Dedifferentiated amniotic fluid mesenchymal stem cell (primary cell): Measurements from ENCODE around the gene TUBB6.

Experiments
- DNase-seq: peaks from one replicate; pipeline ENCODE4 v3.0.0-alpha.2; 2016; ENCODE audit errors: extremely low spot score

TUBB6 gene

DNA sequence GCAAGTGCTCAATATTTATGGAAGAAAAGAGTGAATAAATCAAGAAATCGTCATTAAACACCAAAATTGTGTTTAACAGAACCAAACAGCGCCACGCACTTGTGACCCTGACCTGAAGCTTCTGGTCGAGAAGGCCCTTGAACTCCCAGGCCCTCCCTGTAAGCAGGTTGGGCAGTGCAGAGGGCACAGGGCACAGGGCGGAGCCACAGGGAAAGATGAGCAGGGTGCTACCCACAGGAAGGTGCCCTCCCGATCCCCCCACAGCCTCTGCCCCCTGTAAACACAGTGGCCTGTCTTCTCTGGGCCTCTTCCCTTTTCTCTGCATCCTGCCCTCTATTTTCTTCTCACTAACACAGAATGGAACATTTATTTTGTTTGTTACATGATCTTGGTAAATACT is 16.9 kb upstream of the TUBB6 start:
- DNase-seq: no peak

DNA sequence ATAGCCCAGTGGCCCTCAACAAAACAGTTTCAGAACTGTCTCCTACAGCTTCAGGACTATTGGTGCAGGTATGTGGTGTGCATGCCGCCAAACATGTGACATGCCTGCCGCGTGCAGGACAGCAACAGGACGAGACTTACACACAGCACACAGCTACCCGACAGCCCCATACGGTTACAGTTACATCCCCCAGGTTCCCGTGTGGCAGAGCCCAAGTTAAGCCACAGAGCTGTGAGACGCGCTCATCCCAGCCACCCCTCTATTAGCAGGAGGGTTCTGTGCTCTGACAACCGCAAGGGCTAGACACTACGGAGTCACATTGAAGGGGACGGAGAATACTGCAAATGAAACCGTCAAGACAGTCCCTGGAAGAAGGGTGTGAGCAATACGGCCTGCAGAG is 16.4 kb upstream of the TUBB6 start:
- DNase-seq: no peak

DNA sequence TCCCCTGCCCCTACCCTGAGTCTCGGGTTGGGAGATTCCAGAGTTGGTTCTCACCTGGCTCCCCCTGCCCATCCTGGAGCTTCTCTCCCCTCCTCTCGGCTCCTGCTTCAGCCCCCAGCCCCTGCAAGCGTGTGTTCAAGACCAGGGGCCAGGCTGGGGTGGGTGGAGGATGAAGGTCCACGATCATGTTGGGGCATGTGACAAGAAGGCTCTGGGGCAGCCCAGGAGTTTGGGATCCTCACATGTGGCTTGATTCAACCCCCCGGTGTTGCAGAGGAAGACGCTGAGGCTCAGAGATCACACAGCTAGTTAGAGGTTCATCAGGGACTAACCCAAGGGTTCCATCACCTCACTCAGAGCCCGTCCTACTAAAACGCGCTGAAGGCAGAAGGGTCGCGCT is 14.2 kb upstream of the TUBB6 start:
- DNase-seq: no peak

DNA sequence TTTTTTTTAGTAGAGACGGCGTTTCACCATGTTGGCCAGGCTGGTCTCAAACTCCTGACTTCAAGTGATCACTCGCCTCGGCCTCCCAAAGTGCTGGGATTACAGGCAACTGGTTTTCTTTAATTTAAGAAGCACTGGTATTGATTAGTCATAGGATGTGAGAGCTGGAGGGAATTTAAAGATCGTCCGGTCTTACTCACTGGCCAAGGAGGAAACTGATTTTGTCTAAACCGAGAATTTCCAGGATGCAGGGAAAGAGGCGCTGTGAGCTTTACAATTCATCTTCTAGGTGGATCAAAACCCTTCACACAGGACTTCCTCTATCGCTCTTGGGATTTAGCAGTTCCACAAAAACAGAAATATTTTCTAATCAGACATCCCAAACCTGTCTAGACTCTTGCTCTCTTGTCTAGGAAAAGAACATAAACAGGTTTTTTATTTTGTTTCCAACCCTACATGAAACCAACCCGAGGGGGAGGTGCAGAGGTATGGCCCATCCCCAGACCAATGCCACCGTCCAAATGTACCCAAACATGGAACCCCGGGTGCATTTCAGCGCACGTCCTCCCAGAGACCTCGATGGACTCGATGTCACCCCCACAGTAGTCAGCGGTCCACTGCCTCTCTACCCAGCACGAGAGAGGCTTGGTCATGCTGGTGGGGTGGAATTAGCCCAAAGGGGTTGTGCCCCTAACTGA is 12.5 kb upstream of the TUBB6 start:
- DNase-seq: no peak

DNA sequence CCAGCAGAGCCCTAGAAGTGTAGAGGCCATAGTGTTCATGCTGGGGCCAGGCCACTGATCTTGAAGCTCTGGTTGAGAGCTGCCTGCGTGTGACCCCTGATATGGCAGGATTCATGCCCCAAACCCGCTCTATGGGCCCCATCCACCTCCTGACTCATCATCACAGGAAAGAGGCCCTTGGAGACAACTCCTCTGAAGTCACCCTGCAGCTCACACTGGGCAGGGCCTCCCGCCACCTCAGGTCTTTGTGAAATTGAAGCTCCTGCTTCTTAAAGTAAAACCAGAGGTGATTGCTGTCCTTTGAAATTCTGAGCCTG is 12.0 kb upstream of the TUBB6 start:
- DNase-seq: no peak

DNA sequence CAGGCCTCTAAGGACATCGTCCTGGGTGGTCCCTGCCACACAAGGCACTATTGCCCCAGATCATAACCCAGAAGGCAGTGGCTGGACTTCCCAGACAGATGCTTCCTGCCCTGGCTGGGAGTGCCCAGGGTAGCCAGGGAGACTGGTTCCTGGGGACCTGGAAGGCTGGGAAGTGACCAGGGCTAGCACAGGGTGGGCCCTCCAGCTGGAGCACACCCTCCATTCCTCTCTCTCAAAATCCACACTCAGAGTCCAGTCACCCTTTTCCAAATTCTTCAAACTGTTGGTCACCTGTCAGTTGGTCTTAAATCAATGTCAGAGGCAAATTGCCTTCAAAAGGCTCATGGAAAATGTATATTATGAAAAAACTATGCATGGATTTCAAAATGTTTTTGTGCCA is 11.6 kb upstream of the TUBB6 start:
- no peak for DNase-seq

DNA sequence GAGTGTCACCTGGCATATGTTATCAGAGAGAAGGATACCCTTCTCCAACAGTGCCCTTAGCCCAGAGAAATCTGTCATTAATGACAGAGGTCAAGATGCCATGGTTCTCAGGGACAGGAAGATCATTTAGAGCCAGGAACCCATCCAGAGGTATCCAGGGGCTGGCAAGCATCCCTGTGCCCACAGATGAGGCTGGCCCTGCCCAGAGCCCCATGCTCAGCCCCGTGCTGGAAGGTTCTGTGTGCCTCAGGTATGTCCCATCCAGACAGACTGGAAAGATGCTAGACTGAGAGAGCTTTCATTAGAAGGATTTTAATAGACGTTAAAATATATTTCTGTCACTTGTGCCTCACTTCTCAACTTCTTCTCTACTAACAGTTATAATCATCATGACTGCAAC is 8.2 kb upstream of the TUBB6 start:
- DNase-seq: no peak

DNA sequence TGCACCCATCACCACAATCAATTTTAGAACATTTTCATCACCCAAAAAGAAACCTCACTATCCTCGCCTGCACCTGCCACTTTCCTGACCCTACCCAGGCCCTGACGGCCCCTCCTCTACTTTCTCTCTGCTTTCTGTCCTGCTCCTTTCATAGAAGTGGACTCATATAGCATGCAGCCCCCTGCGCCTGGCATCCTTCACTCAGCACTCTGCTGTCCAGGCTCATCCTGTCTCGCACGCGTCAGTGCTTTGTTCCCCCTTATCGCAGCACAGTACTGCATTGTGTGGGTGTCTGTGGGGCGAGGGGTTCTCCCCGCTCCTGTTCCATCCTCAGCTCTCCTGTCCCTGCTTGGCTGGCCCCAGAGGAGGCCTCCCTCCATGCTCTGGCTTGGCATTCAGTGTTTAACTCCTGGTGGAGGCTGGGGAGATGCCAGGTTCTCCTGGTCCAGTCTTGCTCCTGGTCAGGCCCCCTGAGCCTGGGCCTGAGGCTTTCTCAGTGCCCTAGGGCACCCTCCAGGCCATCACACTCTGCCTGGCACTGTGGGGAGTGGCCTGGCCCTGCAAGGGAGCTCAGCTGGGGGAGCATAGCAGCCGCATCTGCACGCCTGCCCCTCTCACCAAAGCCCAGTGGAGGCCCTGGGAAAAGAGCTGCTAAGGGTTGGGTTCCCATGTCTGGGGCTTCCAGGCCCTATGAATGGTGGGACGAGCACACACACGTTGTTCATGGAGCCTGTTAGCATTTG is 6.6 kb upstream of the TUBB6 start:
- DNase-seq: no peak

DNA sequence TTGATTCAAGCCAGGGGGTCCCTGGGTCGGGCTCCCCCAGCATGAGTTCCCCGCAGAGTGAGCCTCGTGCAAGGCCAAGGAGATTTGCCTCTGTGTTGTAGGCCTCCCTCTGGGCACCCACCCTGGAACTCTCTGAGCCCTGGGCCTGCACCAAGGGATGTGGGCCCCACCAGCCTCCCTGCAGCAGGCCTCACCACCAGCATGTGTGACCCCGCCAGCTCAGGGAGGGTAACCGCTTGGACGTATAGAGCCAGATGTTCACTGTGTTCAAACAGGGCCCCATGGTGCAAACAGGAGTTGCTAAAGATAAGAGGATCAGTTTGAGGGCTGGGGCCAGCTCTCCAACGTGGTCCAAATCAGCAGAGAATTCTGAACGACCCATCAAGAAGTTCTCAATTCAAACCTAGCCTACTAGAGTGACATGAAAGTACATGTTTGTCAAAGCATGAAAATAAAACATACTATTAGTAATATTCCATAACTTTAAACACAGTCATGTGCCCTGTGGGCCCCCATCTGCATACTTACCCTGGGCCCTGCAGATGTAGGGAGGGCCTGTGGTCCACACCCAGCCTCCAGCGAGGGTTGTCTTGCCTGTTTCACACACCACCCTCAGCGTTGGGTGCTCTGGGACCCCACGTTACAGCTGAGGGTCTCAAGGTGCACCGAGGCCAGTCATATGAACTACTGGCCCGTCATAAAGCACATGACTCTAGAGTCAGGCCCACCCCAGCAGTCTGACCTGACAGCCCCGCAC is 5.5 kb upstream of the TUBB6 start:
- DNase-seq: no peak

DNA sequence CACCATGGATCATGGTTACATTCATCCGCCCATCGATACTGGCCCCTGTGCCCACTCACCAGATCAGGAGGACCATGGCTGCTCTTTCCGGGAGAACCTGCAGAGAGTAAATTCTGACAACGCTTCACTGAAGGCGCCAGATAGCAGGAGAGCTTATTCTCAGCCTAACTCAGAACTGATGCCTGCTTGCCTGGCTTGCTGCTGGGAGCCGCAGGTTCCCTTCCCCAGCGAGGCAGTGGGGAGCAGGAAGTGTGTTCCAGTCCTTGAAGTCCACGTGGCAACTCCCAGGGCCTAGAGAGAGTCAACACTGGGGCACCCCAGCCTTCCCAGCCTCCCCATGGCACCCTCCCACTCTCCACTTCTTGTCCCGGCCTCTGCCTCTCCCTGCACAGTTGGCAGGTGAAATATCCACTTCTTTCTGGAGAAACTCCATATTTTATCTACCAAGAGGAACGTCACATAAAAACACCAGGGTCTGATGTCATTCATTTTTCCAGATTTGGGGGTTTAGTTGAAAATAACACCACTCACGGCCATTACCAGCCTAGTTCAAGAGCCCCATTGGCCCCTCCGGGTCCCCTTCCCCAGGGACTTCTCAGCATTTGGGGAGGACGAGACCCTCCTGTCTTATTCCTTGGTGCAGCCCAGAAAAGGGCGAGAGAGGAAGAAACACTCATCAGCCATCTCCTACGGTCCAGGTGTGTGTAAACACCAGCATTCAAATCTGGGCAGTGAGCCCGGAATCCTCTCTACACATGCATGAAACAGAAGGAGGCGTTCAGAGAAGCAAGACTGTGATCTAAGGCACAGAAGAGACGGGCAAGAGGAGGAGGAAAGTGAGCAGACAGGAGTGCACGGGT is 3.5 kb upstream of the TUBB6 start:
- DNase-seq: no peak

DNA sequence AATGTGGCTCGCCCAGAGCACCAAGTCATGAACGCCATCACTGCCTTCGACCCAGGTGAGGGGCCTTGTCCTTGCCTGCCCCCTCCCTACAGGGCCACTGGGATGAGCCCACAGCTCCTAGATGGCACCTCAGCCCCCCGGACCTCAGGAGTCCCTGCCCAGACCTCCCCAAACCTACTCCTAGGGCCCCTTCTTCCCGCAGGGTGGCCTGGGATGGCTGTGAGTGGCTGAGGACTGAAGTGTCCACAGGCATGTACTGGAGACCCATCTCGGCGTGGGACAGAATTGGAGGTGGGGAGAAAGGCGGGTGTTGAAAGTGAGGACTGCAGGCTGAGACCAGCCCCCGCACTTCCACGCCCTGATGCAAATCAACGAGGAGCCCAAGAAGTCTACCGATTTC is 2.8 kb upstream of the TUBB6 start:
- no peak for DNase-seq

DNA sequence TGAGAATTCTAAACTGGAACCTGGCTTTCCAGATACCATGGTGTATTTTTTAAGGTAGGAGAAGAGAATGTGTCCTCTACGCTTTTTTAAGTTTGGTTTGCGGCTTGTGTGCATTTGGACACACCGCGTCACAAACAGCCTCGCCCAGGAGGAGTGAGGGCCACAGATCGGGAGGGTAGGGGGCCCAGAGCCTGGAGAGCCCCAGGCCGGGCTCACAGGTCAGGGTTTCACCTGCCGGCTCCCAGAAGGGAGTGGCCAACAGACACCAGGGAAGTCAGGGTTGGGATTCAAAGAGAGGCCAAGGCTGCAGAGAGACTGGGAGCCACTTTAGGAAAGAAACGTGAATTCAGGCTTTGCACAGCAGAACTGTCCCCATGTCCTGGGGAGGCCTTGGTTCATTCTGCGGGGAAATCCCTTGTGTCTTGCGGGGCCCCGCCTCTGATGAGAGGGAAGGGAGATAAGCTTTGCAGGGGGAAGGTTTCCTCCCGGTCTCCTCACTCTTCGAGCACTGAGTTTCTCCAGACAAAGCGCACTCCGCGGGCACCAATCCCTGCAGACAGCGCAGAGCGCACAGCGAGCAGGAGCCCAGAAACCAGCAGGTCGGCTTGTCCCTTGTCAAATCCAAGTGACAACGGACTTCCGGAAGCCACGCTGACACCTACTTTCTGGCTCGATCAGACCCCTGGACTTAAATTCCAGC is 2.0 kb upstream of the TUBB6 start:
- no peak for DNase-seq

DNA sequence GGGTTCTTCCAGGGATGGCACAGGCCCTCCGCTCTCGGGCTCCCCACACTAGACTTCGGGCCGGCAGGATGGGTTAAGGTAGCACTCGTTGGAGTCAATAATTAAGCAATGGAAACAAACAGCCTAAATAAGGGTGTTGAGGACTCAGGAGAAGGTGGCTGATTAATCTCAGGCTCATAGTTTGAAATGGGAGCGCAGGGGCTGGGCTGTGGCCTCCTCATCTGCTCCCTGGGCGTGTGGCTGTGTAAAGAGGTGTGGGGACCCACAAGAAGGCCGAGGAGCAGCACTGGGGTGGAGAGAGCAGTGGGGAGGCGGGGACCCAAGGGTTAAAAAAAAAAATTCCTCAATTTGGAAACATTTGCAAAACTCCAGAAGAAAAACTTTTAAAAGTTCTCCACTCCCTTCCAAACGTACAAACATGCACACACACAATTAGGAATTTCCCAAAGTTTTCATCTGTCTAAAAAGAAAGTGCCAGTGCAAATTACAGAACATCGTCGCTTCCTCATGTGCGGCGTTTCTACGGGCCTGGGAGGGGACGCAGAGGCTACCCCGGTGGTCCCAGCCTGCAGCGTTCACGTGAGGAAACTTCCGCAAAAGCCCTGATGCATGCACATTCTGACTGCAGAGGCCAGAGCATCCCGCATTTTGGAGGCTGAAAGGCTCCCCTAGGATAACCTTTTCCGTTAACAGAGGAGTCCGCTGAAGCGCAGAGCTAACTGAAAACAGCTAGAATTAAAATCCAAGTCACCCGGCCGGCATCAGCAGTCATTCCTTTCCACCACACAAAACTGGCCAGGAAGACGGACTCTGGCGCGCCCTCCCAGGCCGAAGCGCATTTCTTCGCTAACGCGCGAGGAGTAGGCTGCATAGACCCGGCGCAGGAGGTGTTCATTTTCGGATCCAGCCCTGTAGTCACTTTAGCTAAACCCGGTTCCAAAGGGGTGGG is 1.0 kb upstream of the TUBB6 start:
- peak; percentile 72 for DNase-seq

DNA sequence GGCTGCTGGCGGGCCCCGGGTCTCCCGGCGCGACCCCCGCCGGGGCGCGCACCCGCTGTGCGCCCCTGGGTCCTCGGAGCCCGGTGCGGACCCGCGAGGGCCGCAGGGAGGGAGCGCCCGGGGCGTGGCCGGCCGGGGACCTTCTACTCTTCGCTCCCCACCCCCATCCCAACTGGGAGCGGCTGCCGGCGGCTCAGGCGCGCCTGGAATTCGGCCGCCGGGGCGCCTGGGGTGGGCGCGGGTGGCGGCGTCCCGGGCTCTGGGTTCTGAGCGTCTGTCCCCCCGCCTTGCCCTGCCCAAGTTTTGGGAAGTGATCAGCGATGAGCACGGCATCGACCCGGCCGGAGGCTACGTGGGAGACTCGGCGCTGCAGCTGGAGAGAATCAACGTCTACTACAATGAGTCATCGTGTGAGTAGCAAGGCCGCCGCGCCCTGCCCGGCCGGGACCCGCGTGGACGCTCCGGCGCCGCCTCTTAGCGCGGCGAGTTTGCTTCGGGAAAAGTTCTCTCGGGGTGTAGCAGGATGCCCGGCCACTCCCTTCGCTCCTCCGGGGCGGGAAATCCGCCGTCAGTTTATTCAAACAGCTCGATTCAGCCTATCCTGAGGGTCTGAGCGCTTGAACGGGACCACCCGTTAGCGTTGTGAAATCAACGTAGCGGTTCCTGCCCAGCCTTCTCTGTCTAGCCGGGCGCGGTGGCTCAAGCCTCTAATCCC is 502 bp downstream of the TUBB6 start:
- peak; percentile 93 for DNase-seq

DNA sequence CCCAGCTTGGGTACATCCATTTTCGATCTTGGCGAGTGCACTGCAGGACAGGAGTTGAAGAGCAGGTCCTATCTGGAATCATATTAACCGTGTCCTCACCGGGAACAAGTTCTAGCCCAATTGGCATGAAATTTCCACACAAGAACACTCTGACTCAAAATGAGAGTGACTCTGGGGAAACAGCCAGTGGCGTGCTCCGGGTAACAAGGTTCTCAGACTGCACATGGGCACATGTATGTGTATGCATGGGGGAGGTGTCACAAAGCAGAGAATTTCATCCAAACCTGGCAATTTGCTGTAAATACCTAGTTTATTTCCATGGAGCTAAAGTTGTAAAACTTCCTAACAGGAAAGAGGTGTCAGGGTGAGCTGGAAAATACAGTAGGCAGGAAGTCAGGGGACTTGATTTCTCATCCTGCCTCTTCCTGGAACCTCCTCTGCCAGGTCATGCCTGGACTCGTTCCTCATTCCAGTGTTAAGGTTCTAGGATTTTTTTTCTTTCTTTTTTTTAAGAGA is 1.7 kb downstream of the TUBB6 start:
- no peak for DNase-seq

DNA sequence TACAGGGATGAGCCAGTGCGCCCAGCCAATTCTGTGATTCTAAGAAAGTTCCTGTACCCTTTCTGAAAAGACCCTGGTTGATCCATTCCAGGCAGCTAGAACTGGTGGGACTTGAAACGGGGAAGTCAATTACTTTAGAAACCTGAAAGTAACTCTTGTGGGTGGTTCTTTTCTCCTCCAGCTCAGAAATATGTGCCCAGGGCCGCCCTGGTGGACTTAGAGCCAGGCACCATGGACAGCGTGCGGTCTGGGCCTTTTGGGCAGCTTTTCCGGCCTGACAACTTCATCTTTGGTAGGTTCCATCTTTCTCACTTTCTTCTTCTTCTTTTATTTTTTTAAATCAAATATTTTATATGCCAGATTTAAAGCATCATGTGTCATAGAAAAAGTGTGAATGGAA is 2.7 kb downstream of the TUBB6 start:
- DNase-seq: no peak

DNA sequence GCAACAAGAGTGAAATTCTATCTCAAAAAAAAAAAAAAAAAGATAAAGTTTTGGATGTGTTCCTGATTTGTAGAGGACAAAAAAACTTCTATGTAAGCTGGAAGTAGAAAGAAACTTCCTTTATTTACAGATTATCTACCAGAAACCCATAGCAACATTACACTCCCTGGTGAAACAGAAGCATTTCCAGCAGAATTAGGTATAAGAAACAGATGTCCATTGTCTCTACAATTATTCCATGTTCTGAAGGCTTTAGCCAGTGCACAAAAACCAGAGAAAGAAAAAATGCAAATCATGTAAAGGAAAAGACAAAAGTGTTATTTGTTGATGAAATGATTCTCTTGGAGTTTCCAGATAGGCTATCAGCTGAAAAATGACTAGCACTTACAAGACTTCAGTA is 4.9 kb downstream of the TUBB6 start:
- peak; percentile 43 for DNase-seq

DNA sequence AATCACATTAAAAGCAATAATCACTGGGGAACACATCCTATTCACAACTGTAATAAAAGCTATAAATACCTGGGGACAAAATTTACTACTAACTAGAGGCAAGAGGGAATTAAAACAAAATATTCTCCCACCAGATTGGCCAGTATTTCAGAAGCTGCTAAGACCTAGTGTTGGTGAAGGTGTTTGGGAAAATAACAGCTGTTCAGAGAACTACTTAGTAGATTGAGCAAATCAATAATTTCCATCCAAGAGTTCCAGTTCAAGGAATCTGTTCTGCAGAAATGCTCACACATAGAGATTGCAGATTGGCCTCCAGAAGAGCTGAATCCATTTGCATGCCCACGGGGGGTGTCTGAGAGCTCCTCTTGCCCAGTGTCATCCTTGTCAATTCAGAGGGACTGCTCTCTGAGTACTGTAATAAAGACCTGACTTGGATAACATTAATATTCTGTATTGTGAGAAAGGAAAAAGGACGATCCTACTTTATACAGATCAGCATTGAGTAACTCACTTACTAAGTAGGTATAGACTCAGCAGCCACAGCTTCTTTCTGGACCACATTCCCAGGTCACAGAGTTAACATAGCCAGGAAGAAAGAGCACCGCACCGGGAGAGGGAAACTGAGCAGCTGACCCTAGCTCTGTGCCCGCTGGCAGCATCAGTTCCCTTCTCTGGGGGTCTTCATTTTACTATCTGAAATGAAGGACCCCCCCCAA is 5.6 kb downstream of the TUBB6 start:
- DNase-seq: no peak
